Activated CD4-positive, alpha-beta T cell treated with anti-CD3 and anti-CD28 coated beads, Interleukin-2, amount 50 U/mL, for 16 hours (primary cell): ENCODE measurements around the gene ASXL2.
"Not testable (repeated sequence)": the region's sequence is repeated elsewhere in the genome, so short reads cannot be mapped to it uniquely, and the experiment has no call there.

Experiments used
- DNase-seq: peaks from one replicate; pipeline ENCODE4 v3.0.0-alpha.2; 2020

ASXL2 gene

GRCh38 chr2:25887624-25888242 is 9.4 kb upstream of the ASXL2 start:
- DNase-seq = no peak

- DNase-seq = no peak
Measured at GRCh38 chr2:25885933-25886332, 7.6 kb upstream of the ASXL2 start.

- no peak for DNase-seq
Measured at GRCh38 chr2:25881764-25882163, 3.5 kb upstream of the ASXL2 start.

GRCh38 chr2:25879133-25879730 is 945 bp upstream of the ASXL2 start:
- no peak for DNase-seq

- DNase-seq = peak; percentile 77
Measured at GRCh38 chr2:25877431-25878360, 591 bp downstream of the ASXL2 start.

- DNase-seq = no peak
Measured at GRCh38 chr2:25872134-25872533, 6.2 kb downstream of the ASXL2 start.

- DNase-seq = no peak
Measured at GRCh38 chr2:25867396-25868003, 10.8 kb downstream of the ASXL2 start.

- no peak for DNase-seq
Measured at GRCh38 chr2:25856377-25856776, 21.9 kb downstream of the ASXL2 start.

- DNase-seq = no peak
Measured at GRCh38 chr2:25855065-25855464, 23.2 kb downstream of the ASXL2 start.

- DNase-seq = no peak
Measured at GRCh38 chr2:25854613-25855012, 23.7 kb downstream of the ASXL2 start.

- peak; percentile 45 for DNase-seq
Measured at GRCh38 chr2:25853038-25853638, 25.1 kb downstream of the ASXL2 start.

- DNase-seq = peak; percentile 87
Measured at GRCh38 chr2:25851740-25852503, 26.4 kb downstream of the ASXL2 start.

- not testable (repeated sequence) for DNase-seq
Measured at GRCh38 chr2:25850400-25850799, 27.9 kb downstream of the ASXL2 start.

- DNase-seq = not testable (repeated sequence)
Measured at GRCh38 chr2:25849350-25849749, 28.9 kb downstream of the ASXL2 start.

GRCh38 chr2:25845843-25846505 is 32.3 kb downstream of the ASXL2 start:
- no peak for DNase-seq

GRCh38 chr2:25844089-25844488 is 34.2 kb downstream of the ASXL2 start:
- no peak for DNase-seq

- DNase-seq = no peak
Measured at GRCh38 chr2:25842155-25842554, 36.1 kb downstream of the ASXL2 start.

GRCh38 chr2:25838152-25838756 is 40.0 kb downstream of the ASXL2 start:
- DNase-seq = no peak

GRCh38 chr2:25835906-25836305 is 42.4 kb downstream of the ASXL2 start:
- DNase-seq = no peak

GRCh38 chr2:25833566-25833965 is 44.7 kb downstream of the ASXL2 start:
- no peak for DNase-seq

GRCh38 chr2:25832897-25833296 is 45.4 kb downstream of the ASXL2 start:
- no peak for DNase-seq
